CD4-positive, alpha-beta T cell (primary cell): Measurements from ENCODE around the gene ZNF143. TPM values are rescaled to one million over a fixed set of nuclear protein-coding genes. Genes with fewer than 3 reads are reported as not detected.
"Not testable (repeated sequence)": the region's sequence is repeated elsewhere in the genome, so short reads cannot be mapped to it uniquely, and the experiment has no call there.

Experiments used
- ATAC-seq: fragments of 200-7000 bp; cut with Tn5 transposase; one replicate; pipeline ENCODE4 v1.10.0; 2022; ENCODE audit warnings: mild to moderate bottlenecking; ENCODE audit not compliant: poor library complexity
- CTCF ChIA-PET: fragments of 350-600 bp; sonication (Branson Sonifier 250); formaldehyde crosslinking; loops from one replicate; lab custom pipeline; 2021; ENCODE audit warnings: antibody characterized with exemption, inconsistent platforms; lab: Charles Lee
- POLR2A ChIA-PET: fragments of 350-600 bp; sonication (Branson Sonifier 250); formaldehyde crosslinking; loops from one replicate; lab custom pipeline; 2021; ENCODE audit warnings: antibody characterized with exemption, inconsistent platforms; lab: Charles Lee
- DNase-seq, 14 experiments: peaks; one replicate each; pipeline ENCODE4 v3.0.0-alpha.2; 2013 to 2020; ENCODE audit warnings: mixed read lengths in 2 of 14
- H3K27ac ChIP-seq, 2 donors: one replicate each; pipeline versions ENCODE4 v1.5.1 to v1.7.0; 2013; ENCODE audit warnings: low read length in 2 of 2, low read depth in 1 of 2, mild to moderate bottlenecking in 1 of 2
- H3K27me3 ChIP-seq, 2 experiments: 1 replicate in 1 of 2; 2 replicates in 1 of 2; pipeline versions ENCODE4 v1.6.1 to v1.7.0; 2013; ENCODE audit warnings: low read length in 2 of 2, control low read depth in 1 of 2, mild to moderate bottlenecking in 1 of 2, moderate library complexity in 1 of 2; ENCODE audit not compliant: insufficient read depth in 2 of 2, control insufficient read depth in 1 of 2
- H3K36me3 ChIP-seq: one replicate; pipeline ENCODE4 v1.6.1; 2013; ENCODE audit warnings: low read length, control low read depth; ENCODE audit not compliant: insufficient read depth
- H3K4me1 ChIP-seq: one replicate; pipeline ENCODE4 v1.6.1; 2013; ENCODE audit warnings: low read length, control low read depth; ENCODE audit not compliant: insufficient read depth
- H3K4me3 ChIP-seq: one replicate; pipeline ENCODE4 v1.5.1; 2013; ENCODE audit warnings: mild to moderate bottlenecking, low read length, moderate library complexity
- H3K9me3 ChIP-seq, 2 experiments: 1 replicate in 1 of 2; 2 replicates in 1 of 2; pipeline versions ENCODE4 v1.6.1 to v1.7.0; 2013; ENCODE audit warnings: low read length in 2 of 2, mild to moderate bottlenecking in 2 of 2, control low read depth in 1 of 2, moderate library complexity in 1 of 2; ENCODE audit not compliant: control insufficient read depth in 1 of 2, insufficient read depth in 1 of 2
- H3K27ac Mint-ChIP-seq: one replicate; pipeline ENCODE4 v1.8.0; 2020; ENCODE audit warnings: mixed read lengths
- H3K27me3 Mint-ChIP-seq: one replicate; pipeline ENCODE4 v1.8.0; 2021; ENCODE audit warnings: mixed read lengths
- H3K36me3 Mint-ChIP-seq: one replicate; pipeline ENCODE4 v1.8.0; 2021; ENCODE audit warnings: low read depth, mixed read lengths
- H3K4me1 Mint-ChIP-seq: one replicate; pipeline ENCODE4 v1.8.0; 2021; ENCODE audit warnings: low read depth, mixed read lengths
- H3K4me3 Mint-ChIP-seq: one replicate; pipeline ENCODE4 v1.8.0; 2020; ENCODE audit warnings: mild to moderate bottlenecking, mixed read lengths
- H3K9me3 Mint-ChIP-seq: one replicate; pipeline ENCODE4 v1.8.0; 2020; ENCODE audit warnings: mixed read lengths
- CTCF ChIP-seq: fragments of 200-600 bp; IDR thresholded peaks from one replicate; pipeline ENCODE4 v1.8.0; 2022; ENCODE audit warnings: antibody characterized with exemption, mild to moderate bottlenecking
- intact Hi-C, 2 experiments: fragments of 100-400 bp; cut with DNase I in 1 of 2; cut with micrococcal nuclease in 1 of 2; formaldehyde crosslinking; loops; one replicate each; pipeline versions ENCODE4 v1.15.1 to v1.9.0; 2023 to 2025; cut with DNase I, micrococcal nuclease
- total RNA-seq, 174 experiments: library from RNA in 2 of 174; stranded (reverse) in 2 of 174; gene quantifications; one replicate each; pipeline ENCODE4 v1.2.3 and lab custom pipeline; 2021 to 2026

ZNF143 gene
- total RNA-seq, 2 experiments from 2014 or later, result 18.0 to 20.3 TPM

DNA sequence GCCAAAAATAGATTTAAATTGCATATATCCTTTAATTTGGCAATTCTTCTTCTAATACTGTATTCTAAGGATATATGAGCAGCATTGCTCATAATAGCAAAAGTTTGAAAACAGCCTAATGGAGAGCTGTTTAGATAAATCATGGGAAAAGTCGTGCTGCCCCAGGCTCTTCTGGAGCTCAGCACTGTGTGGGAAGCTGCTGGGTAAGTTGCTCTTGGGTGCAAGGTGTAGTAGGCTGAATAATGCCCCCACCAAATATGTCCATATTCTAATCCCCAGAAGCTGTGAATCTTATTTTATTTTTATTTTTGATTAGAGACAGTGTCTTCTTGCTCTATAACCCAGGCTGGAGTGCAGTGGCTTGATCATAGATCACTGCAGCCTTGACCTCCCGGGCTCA lies 77.7 kb downstream of the ZNF143 start:
- H3K36me3 ChIP-seq, result peaks cover 2% of the 10 kb centered on the region
- no peaks in the 10 kb centered on the region for H3K4me1 ChIP-seq
- no peaks in the 10 kb centered on the region for H3K27me3 ChIP-seq
- TF ChIP-seq CTCF, result no peak
- no peak overlapping the region for H3K27ac ChIP-seq
- POLR2A ChIA-PET, result interaction anchor here (0.9 kb wide), 1 partner anchor 210 kb away, joined by 4 read pairs; no protein-coding TSS in a partner anchor
- H3K9me3 ChIP-seq, result no peaks in the 10 kb centered on the region
- H3K9me3 Mint-ChIP-seq, result no peaks in the 10 kb centered on the region
- DNase-seq (no peak), ATAC-seq (no peak)
- CTCF ChIA-PET, result interaction anchor here (0.7 to 1.1 kb wide), 2 partner anchors 75 to 1228 kb away, joined by 3 to 5 read pairs; no protein-coding TSS in a partner anchor
- H3K27ac Mint-ChIP-seq, result no peak overlapping the region
- H3K4me3 ChIP-seq, result no peak overlapping the region
- intact Hi-C loops, result loop anchor here (5.0 to 10.0 kb wide), 3 partner anchors 34 to 769 kb away; partner anchors contain the start of genes ADM (in 1 of the 2) and WEE1 (in 1 of the 2)
- no peak overlapping the region for H3K4me3 Mint-ChIP-seq
- no peaks in the 10 kb centered on the region for H3K36me3 Mint-ChIP-seq
- H3K27me3 Mint-ChIP-seq, result no peaks in the 10 kb centered on the region
- no peaks in the 10 kb centered on the region for H3K4me1 Mint-ChIP-seq

GRCh38 chr11:9549216-9549615 lies 88.4 kb downstream of the ZNF143 start:
- H3K27ac ChIP-seq, H3K4me3 Mint-ChIP-seq, intact Hi-C loops, H3K9me3 ChIP-seq, ATAC-seq, H3K27me3 ChIP-seq, H3K4me1 ChIP-seq, POLR2A ChIA-PET, DNase-seq, H3K27ac Mint-ChIP-seq, H3K4me1 Mint-ChIP-seq, H3K36me3 ChIP-seq, H3K9me3 Mint-ChIP-seq, H3K27me3 Mint-ChIP-seq, H3K4me3 ChIP-seq, CTCF ChIA-PET: not testable (repeated sequence)
- peaks cover 20% of the 10 kb centered on the region for H3K36me3 Mint-ChIP-seq

GRCh38 chr11:9550191-9550628 lies 89.4 kb downstream of the ZNF143 start:
- no peaks in the 10 kb centered on the region for H3K27me3 Mint-ChIP-seq
- Histone ChIP-seq H3K9me3 (no peaks in the 10 kb centered on the region), H3K27me3 (no peaks in the 10 kb centered on the region), H3K4me1 (no peaks in the 10 kb centered on the region), H3K27ac (no peak overlapping the region), H3K36me3 (no peaks in the 10 kb centered on the region), H3K4me3 (no peak overlapping the region)
- CTCF ChIA-PET, result no interaction called here
- ATAC-seq, result no peak
- no peak for TF ChIP-seq CTCF
- no peak overlapping the region for H3K27ac Mint-ChIP-seq
- no peak overlapping the region for H3K4me3 Mint-ChIP-seq
- POLR2A ChIA-PET, result no interaction called here
- peaks cover 14% of the 10 kb centered on the region for H3K36me3 Mint-ChIP-seq
- H3K4me1 Mint-ChIP-seq, result no peaks in the 10 kb centered on the region
- no peaks in the 10 kb centered on the region for H3K9me3 Mint-ChIP-seq
- no peak for DNase-seq
- intact Hi-C loops, result no loop called here
